ENCODE results near the gene NUP214.
"Not testable (repeated sequence)": the region's sequence is repeated elsewhere in the genome, so short reads cannot be mapped to it uniquely, and the experiment has no call there.

NUP214 gene

DNA sequence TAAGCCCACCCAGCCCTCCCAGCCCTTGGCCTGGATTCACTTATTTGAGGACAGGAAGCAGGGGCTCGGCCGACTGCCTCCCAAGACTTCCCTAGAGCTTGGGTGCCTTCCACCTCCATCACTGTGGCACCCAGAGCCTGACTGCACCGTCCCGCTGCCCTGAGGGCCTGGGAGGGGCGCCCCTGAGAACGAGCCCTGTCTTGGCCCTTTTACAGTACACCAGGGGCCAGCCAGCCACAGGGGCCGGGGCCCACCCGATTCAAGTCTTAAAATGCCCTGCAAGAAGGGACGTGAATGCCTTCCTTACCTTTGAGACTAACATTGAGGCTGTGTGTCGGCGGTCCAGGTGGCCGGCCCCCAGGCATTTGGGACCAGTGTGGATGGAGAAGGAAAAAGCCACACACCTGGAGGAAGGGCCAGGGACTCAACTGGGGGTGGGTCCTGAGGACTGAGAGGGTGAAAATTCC is 134.1 kb downstream of the NUP214 start:
- no peaks in the 10 kb centered on the region for H3K27me3 Mint-ChIP-seq
- peaks cover 15% of the 10 kb centered on the region for H3K4me1 Mint-ChIP-seq
- DNase-seq (ENCODE audit: low spot score in 2 of 2), result no peak
- peaks cover 13% of the 10 kb centered on the region for H3K36me3 Mint-ChIP-seq
- no peak for ATAC-seq (ENCODE audit: low read depth)
- H3K4me3 Mint-ChIP-seq, result no peak overlapping the region
- no peak overlapping the region for H3K27ac Mint-ChIP-seq
- H3K9me3 Mint-ChIP-seq, result no peaks in the 10 kb centered on the region

DNA sequence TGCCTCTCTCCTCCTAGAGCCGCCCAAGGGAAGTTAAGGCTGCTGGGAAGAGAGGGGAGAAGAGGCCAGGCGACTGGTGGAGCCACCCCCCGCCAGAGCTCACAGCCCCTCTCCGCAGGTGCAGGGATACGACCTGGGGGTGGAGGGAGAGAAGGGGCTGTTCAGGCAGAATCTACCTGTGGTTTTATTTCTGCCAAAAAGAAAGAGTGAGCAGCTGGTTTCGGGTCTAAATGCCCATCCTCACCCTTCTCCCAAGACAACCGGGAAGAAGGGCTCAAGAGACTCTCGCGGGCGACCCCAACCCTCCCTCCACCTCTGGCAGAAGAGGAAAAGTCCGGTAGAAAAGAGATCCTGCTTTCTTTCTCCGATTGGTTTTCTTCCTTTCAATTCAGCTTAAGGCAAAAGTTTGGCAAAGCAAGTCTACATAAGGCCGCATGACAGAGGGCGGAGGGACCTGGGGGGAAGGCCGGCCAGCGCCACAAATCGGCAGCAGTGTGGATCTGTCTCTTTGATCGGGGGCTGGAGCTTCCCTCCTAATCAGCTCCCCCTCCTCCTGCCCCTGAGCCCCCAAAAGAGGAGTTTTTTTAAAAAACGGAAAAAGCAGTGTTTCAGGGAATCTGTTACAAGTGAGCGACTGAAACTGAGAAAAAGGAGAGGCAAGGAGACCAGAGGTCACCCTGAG is 134.7 kb downstream of the NUP214 start:
- Mint-ChIP-seq H3K4me1 (peaks cover 18% of the 10 kb centered on the region), H3K27ac (peak overlapping the region; percentile 24), H3K9me3 (no peaks in the 10 kb centered on the region), H3K4me3 (no peak overlapping the region), H3K27me3 (no peaks in the 10 kb centered on the region), H3K36me3 (peaks cover 13% of the 10 kb centered on the region)
- DNase-seq (ENCODE audit: low spot score in 2 of 2), result no peak
- no peak for ATAC-seq (ENCODE audit: low read depth)

- H3K36me3 Mint-ChIP-seq, result peaks cover 13% of the 10 kb centered on the region
- no peaks in the 10 kb centered on the region for H3K9me3 Mint-ChIP-seq
- no peak overlapping the region for H3K4me3 Mint-ChIP-seq
- peaks cover 18% of the 10 kb centered on the region for H3K4me1 Mint-ChIP-seq
- H3K27me3 Mint-ChIP-seq, result no peaks in the 10 kb centered on the region
- H3K27ac Mint-ChIP-seq, result peak overlapping the region; percentile 24
- no peak for DNase-seq (ENCODE audit: low spot score in 2 of 2)
- ATAC-seq (ENCODE audit: low read depth), result no peak
Measured at GRCh38 chr9:131260751-131261452, 135.5 kb downstream of the NUP214 start.

DNA sequence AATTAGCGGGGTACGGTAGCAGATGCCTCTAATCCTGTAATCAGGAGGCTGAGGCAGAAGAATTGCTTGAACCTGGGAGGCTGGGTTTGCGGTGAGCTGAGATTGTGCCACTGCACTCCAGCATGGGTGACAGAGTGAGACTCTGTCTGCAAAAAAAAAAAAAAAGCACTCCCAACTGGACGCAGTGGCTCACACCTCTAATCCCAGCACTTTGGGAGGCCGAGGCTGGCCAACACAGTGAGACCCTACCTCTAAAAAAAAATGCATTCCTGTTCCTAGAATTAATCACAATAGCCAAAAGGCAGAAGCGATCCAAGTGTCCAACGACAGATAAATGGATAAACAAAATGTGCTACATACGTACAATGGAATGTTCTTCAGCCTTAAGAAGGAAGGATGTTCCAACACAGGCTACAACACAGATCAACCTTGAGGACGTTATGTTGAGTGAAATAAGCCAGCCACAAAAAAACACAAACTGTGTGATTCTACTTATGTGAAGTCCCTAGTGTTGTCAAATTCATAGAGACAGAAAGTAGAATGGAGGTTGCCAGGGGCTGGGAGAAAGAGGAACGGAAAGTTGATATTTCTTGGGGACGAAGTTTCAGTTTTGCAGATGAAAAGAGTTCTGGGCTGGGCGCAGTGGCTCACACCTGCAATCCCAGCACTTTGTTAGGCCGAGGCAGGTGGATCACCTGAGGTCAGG is 137.1 kb downstream of the NUP214 start:
- Mint-ChIP-seq H3K4me3 (peak overlapping the region; percentile 14), H3K27me3 (no peaks in the 10 kb centered on the region), H3K36me3 (peaks cover 16% of the 10 kb centered on the region), H3K27ac (peak overlapping the region; percentile 64), H3K4me1 (peaks cover 22% of the 10 kb centered on the region), H3K9me3 (no peaks in the 10 kb centered on the region)
- ATAC-seq (ENCODE audit: low read depth), result peak; percentile 96
- DNase-seq (ENCODE audit: low spot score in 2 of 2), result peak in 1 of 2 donors; percentile 49

- ATAC-seq (ENCODE audit: low read depth); H3K9me3 Mint-ChIP-seq; H3K27me3 Mint-ChIP-seq; DNase-seq (ENCODE audit: low spot score in 2 of 2): not testable (repeated sequence)
- peaks cover 16% of the 10 kb centered on the region for H3K36me3 Mint-ChIP-seq
- peak overlapping the region; percentile 64 for H3K27ac Mint-ChIP-seq
- peaks cover 22% of the 10 kb centered on the region for H3K4me1 Mint-ChIP-seq
- H3K4me3 Mint-ChIP-seq, result peak overlapping the region; percentile 3
Measured at GRCh38 chr9:131263033-131263343, 137.6 kb downstream of the NUP214 start.

- Mint-ChIP-seq H3K36me3 (peaks cover 16% of the 10 kb centered on the region), H3K9me3 (no peaks in the 10 kb centered on the region), H3K27ac (peak overlapping the region; percentile 64), H3K4me1 (peaks cover 26% of the 10 kb centered on the region), H3K27me3 (no peaks in the 10 kb centered on the region), H3K4me3 (no peak overlapping the region)
- DNase-seq (ENCODE audit: low spot score in 2 of 2) (no peak), ATAC-seq (ENCODE audit: low read depth) (no peak)
Measured at GRCh38 chr9:131263701-131264100, 138.3 kb downstream of the NUP214 start.

- H3K4me3 Mint-ChIP-seq, result no peak overlapping the region
- H3K27ac Mint-ChIP-seq, result no peak overlapping the region
- no peak for DNase-seq (ENCODE audit: low spot score in 2 of 2)
- ATAC-seq (ENCODE audit: low read depth), result no peak
- H3K36me3 Mint-ChIP-seq, result peaks cover 16% of the 10 kb centered on the region
- no peaks in the 10 kb centered on the region for H3K9me3 Mint-ChIP-seq
- no peaks in the 10 kb centered on the region for H3K27me3 Mint-ChIP-seq
- peaks cover 28% of the 10 kb centered on the region for H3K4me1 Mint-ChIP-seq
Measured at GRCh38 chr9:131264231-131264630, 138.8 kb downstream of the NUP214 start.

- Mint-ChIP-seq H3K27ac (peak overlapping the region; percentile 92), H3K27me3 (no peaks in the 10 kb centered on the region), H3K36me3 (peaks cover 8% of the 10 kb centered on the region), H3K4me3 (peak overlapping the region; percentile 43), H3K9me3 (no peaks in the 10 kb centered on the region), H3K4me1 (peaks cover 45% of the 10 kb centered on the region)
- ATAC-seq (ENCODE audit: low read depth), result no peak
- no peak for DNase-seq (ENCODE audit: low spot score in 2 of 2)
Measured at GRCh38 chr9:131266266-131267229, 141.2 kb downstream of the NUP214 start.

DNA sequence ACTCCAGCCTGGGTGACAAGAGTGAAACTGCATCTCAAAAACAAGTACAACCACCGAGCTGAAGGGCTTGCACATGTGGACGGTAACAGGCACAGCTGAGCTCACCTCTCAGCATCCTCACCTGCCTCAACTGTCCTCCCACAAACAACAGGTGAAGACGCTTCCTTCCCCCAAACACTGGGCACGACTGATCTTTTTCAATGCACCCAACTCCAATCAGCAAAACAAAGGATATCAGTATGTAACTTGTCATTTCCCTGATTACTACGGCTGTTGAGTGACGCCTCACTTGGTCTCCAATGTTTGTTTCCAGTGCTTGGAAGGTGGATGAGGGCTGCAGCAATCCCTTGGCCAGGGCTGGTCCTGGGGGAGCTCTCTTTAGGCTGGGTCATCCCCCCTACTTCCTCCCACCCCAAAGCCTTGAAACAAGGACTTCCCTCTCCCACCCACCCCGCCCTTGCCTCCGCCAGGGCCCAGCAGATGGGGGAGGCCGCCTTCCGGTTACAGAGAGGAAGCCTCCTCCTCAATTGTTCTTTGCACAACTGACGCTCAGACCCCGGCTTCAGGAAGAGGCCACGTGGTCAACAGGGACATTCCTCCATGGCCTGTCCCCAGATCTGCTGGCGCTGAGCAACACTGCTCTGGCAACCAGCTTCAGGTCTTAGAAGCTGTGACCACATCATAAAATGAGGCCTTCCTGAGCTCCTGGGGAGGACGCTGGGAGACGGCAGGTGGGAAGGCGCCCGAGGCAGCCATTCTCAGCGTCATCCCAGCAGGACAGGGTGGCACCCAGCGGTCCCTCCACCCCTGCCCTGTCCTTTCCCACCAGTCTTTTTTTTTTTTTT is 145.0 kb downstream of the NUP214 start:
- peak overlapping the region; percentile 75 for H3K4me3 Mint-ChIP-seq
- H3K9me3 Mint-ChIP-seq, result no peaks in the 10 kb centered on the region
- peak overlapping the region; percentile 88 for H3K27ac Mint-ChIP-seq
- DNase-seq (ENCODE audit: low spot score in 2 of 2), result no peak
- ATAC-seq (ENCODE audit: low read depth), result peak; percentile 20
- H3K36me3 Mint-ChIP-seq, result peaks cover 3% of the 10 kb centered on the region
- H3K27me3 Mint-ChIP-seq, result no peaks in the 10 kb centered on the region
- H3K4me1 Mint-ChIP-seq, result peaks cover 53% of the 10 kb centered on the region

- not testable (repeated sequence) for DNase-seq (ENCODE audit: low spot score in 2 of 2); H3K9me3 Mint-ChIP-seq; ATAC-seq (ENCODE audit: low read depth); H3K36me3 Mint-ChIP-seq; H3K27me3 Mint-ChIP-seq
- peak overlapping the region; percentile 88 for H3K27ac Mint-ChIP-seq
- H3K4me1 Mint-ChIP-seq, result peaks cover 56% of the 10 kb centered on the region
- H3K4me3 Mint-ChIP-seq, result peak overlapping the region; percentile 75
Measured at GRCh38 chr9:131271016-131271273, 145.6 kb downstream of the NUP214 start.

DNA sequence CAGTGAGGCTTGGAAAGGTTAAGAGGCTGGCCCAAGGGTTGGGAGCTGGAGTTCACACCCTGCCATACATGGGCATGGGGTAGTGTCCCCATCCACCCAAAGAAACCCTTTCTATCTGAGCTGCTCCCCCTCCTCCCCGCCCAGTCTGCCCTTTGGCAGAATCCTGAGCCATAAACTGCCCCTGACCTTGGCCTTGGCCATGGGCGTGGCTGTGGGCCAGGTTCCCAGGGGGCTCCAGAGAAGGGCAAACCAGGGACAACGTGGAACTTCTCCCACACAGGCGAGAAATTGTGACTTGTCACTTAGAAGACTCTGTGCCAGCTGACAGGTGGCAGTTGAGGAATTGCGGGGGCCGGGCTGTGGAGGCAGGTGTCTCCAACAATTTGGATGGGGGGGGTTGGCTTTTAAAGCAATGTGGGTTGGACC is 146.1 kb downstream of the NUP214 start:
- Mint-ChIP-seq H3K9me3 (no peaks in the 10 kb centered on the region), H3K36me3 (no peaks in the 10 kb centered on the region), H3K4me1 (peaks cover 50% of the 10 kb centered on the region), H3K27me3 (no peaks in the 10 kb centered on the region), H3K4me3 (peak overlapping the region; percentile 29), H3K27ac (peak overlapping the region; percentile 88)
- no peak for ATAC-seq (ENCODE audit: low read depth)
- no peak for DNase-seq (ENCODE audit: low spot score in 2 of 2)

GRCh38 chr9:131272212-131272611 is 146.8 kb downstream of the NUP214 start:
- Mint-ChIP-seq H3K27ac (no peak overlapping the region), H3K27me3 (no peaks in the 10 kb centered on the region), H3K4me3 (peak overlapping the region; percentile 57), H3K9me3 (no peaks in the 10 kb centered on the region), H3K36me3 (no peaks in the 10 kb centered on the region), H3K4me1 (peaks cover 47% of the 10 kb centered on the region)
- ATAC-seq (ENCODE audit: low read depth), result no peak
- no peak for DNase-seq (ENCODE audit: low spot score in 2 of 2)
